Measurements from ENCODE around the gene FBXW9.

Gene FBXW9

GRCh38 chr19:12721656-12722565 lies 25.5 kb upstream of the FBXW9 start (continued):
- TF ChIP-seq ZBTB20 (tag by site-specific recombination; IDR thresholded peaks at IDR 0.05), result no peak
- no peak for TF ChIP-seq ZNF473 (tag by site-specific recombination; IDR thresholded peaks at IDR 0.05)
- TF ChIP-seq ZNF114 (tag by site-specific recombination; IDR thresholded peaks at IDR 0.05), result no peak
- TF ChIP-seq ZNF23 (tag by site-specific recombination; IDR thresholded peaks at IDR 0.05; ENCODE audit: borderline replicate concordance), result no peak
- TF ChIP-seq ZSCAN4 (tag by site-specific recombination; IDR thresholded peaks at IDR 0.05), result no peak
- peak; percentile 18; the same call in 1 of the 2 replicates for TF ChIP-seq ZNF76 (tag by site-specific recombination; IDR thresholded peaks at IDR 0.05; ENCODE audit: borderline replicate concordance, low read depth)
- TF ChIP-seq SP2 (tag by site-specific recombination; IDR thresholded peaks at IDR 0.05), result peak; percentile 45
- no peak for TF ChIP-seq KLF16 (tag by site-specific recombination; IDR thresholded peaks at IDR 0.05)
- no peak for TF ChIP-seq ZFP3 (tag by site-specific recombination; IDR thresholded peaks at IDR 0.05; ENCODE audit: low read depth)
- no peak for TF ChIP-seq ZNF10 (tag by site-specific recombination; IDR thresholded peaks at IDR 0.05)
- no peak for TF ChIP-seq ZNF785 (tag by site-specific recombination; IDR thresholded peaks at IDR 0.05)
- no peak for TF ChIP-seq EGR2 (tag by site-specific recombination; IDR thresholded peaks at IDR 0.05; ENCODE audit: low read depth)
- no peak for TF ChIP-seq ZNF174 (tag by site-specific recombination; IDR thresholded peaks at IDR 0.05)
- TF ChIP-seq OSR2 (tag by site-specific recombination; IDR thresholded peaks at IDR 0.05), result no peak
- no peak for TF ChIP-seq PRDM6 (tag by site-specific recombination; IDR thresholded peaks at IDR 0.05)
- TF ChIP-seq ZFP37 (tag by site-specific recombination; IDR thresholded peaks at IDR 0.05), result no peak
- peak; percentile 73 for TF ChIP-seq ZIC2 (tag by site-specific recombination; IDR thresholded peaks at IDR 0.05)
- TF ChIP-seq ZNF350 (tag by site-specific recombination; IDR thresholded peaks at IDR 0.05), result no peak
- no peak for TF ChIP-seq ZNF544 (tag by site-specific recombination; IDR thresholded peaks at IDR 0.05)
- no peak for TF ChIP-seq ZNF645 (tag by site-specific recombination; IDR thresholded peaks at IDR 0.05)
- TF ChIP-seq CTCF (tag by site-specific recombination; IDR thresholded peaks at IDR 0.05), result no peak
- TF ChIP-seq ZNF600 (tag by site-specific recombination; IDR thresholded peaks at IDR 0.05), result no peak
- no peak for TF ChIP-seq ZNF433 (tag by site-specific recombination; IDR thresholded peaks at IDR 0.05; ENCODE audit: low read depth)
- TF ChIP-seq ZNF514 (tag by site-specific recombination; IDR thresholded peaks at IDR 0.05), result no peak
- no peak for TF ChIP-seq ELK4 (IDR thresholded peaks at IDR 0.05; ENCODE audit: borderline replicate concordance, low read depth, low read length)
- TF ChIP-seq SALL2 (tag by site-specific recombination; IDR thresholded peaks at IDR 0.05; ENCODE audit: borderline replicate concordance), result no peak
- TF ChIP-seq FEZF1 (tag by site-specific recombination; IDR thresholded peaks at IDR 0.05), result no peak
- no peak for TF ChIP-seq YY2 (tag by site-specific recombination; IDR thresholded peaks at IDR 0.05)
- no peak for TF ChIP-seq PRDM1 (tag by site-specific recombination; IDR thresholded peaks at IDR 0.05)
- 0 out of 2 replicates have a peak, but pooled peaks have one; percentile 33 for TF ChIP-seq KLF9 (tag by site-specific recombination; IDR thresholded peaks at IDR 0.05; ENCODE audit: low read depth)
- TF ChIP-seq ZNF529 (tag by site-specific recombination; IDR thresholded peaks at IDR 0.05; ENCODE audit: insufficient replicate concordance), result no peak
- TF ChIP-seq ZNF202 (tag by site-specific recombination; IDR thresholded peaks at IDR 0.05; ENCODE audit: borderline replicate concordance), result no peak
- TF ChIP-seq ZNF423 (tag by site-specific recombination; IDR thresholded peaks at IDR 0.05), result no peak
- no peak for TF ChIP-seq ZNF184 (tag by site-specific recombination; IDR thresholded peaks at IDR 0.05)
- TF ChIP-seq ZNF654 (tag by site-specific recombination; IDR thresholded peaks at IDR 0.05; ENCODE audit: low read depth), result no peak
